ENCODE data around the gene REPIN1. TPM values are rescaled to one million over a fixed set of nuclear protein-coding genes. Genes with fewer than 3 reads are reported as not detected.

Gene REPIN1
- total RNA-seq, 2 donors from 2014 or later: 53.9 to 84.2 TPM

- ATAC-seq: no peak
Measured at GRCh38 chr7:150341263-150342120, 27.1 kb upstream of the REPIN1 start, which contains the start of gene RARRES2. Gene RARRES2 (minus strand): TSS chr7:150341629. CDS start chr7:150340609, 1,020 bp downstream.

GRCh38 chr7:150342121-150342408 lies 26.6 kb upstream of the REPIN1 start:
- no peak for DNase-seq (ENCODE audit: low spot score)
- Mint-ChIP-seq H3K36me3 (no peaks in the 10 kb centered on the region), H3K9me3 (no peaks in the 10 kb centered on the region), H3K4me1 (ENCODE audit: low read depth in 2 of 2) (peaks cover 0 to 8% of the 10 kb centered on the region in 2 donors), H3K27me3 (peaks cover 31 to 37% of the 10 kb centered on the region in 2 donors), H3K27ac (no peak overlapping the region), H3K4me3 (no peak overlapping the region)
- no peak for ATAC-seq

More at GRCh38 chr7:150341263-150342120, 27.1 kb upstream of the REPIN1 start, which contains the start of gene RARRES2:
- Mint-ChIP-seq H3K27me3 (peaks cover 27 to 34% of the 10 kb centered on the region in 2 donors), H3K4me1 (ENCODE audit: low read depth in 2 of 2) (peaks cover 0 to 8% of the 10 kb centered on the region in 2 donors), H3K27ac (no peak within 1 kb of the TSS), H3K9me3 (no peaks in the 10 kb centered on the region), H3K4me3 (no peak within 1 kb of the TSS), H3K36me3 (no peaks in the 10 kb centered on the region)
- no peak for DNase-seq (ENCODE audit: low spot score)

DNA sequence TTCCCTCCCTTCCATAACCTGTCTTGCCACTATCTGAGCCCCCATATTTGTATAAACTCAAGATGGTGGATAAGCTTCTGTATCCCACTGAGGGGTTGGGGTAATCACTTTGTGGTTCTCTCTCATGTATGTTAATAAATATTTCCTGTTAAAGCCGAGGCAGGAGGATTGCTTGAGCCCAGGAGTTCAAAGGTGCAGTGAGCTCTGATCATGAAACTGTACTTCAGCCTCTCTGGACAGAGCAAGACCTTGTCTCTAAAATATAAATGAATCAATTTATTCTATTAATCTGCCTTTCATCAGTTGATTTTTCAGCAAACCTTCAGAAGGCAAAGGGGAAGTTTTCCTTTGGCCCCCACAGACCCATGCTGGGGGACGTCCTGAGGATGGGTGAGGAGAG lies 25.4 kb upstream of the REPIN1 start:
- H3K9me3 Mint-ChIP-seq: no peaks in the 10 kb centered on the region
- ATAC-seq (no peak), DNase-seq (ENCODE audit: low spot score) (no peak)
- H3K27me3 Mint-ChIP-seq: peaks cover 31 to 40% of the 10 kb centered on the region in 2 donors
- no peak overlapping the region for H3K27ac Mint-ChIP-seq
- H3K4me1 Mint-ChIP-seq (ENCODE audit: low read depth in 2 of 2): peaks cover 0 to 8% of the 10 kb centered on the region in 2 donors
- H3K4me3 Mint-ChIP-seq: no peak overlapping the region
- H3K36me3 Mint-ChIP-seq: no peaks in the 10 kb centered on the region

DNA sequence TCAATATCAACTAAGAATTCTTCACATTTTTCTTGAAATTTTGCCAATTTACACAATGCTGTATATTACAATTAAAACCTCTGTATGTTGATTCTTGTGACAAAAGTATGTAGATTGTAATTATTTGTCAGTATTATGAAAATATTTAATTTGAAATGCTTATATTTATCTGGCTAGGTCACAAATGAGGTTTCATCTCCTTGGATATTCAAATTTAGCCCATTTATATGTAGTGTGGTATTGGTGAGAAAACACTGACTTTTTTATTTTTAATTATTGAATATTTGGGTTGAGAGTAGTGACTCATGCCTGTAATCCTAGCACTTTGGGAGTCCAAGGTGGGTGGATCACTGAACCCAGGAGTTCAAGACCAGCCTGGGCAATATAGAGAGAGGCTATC lies 24.3 kb upstream of the REPIN1 start:
- Mint-ChIP-seq H3K27ac (no peak overlapping the region), H3K4me1 (ENCODE audit: low read depth in 2 of 2) (peaks cover 0 to 8% of the 10 kb centered on the region in 2 donors), H3K9me3 (no peaks in the 10 kb centered on the region), H3K36me3 (no peaks in the 10 kb centered on the region), H3K27me3 (peaks cover 31 to 42% of the 10 kb centered on the region in 2 donors), H3K4me3 (no peak overlapping the region)
- DNase-seq (ENCODE audit: low spot score) (no peak), ATAC-seq (no peak)

DNA sequence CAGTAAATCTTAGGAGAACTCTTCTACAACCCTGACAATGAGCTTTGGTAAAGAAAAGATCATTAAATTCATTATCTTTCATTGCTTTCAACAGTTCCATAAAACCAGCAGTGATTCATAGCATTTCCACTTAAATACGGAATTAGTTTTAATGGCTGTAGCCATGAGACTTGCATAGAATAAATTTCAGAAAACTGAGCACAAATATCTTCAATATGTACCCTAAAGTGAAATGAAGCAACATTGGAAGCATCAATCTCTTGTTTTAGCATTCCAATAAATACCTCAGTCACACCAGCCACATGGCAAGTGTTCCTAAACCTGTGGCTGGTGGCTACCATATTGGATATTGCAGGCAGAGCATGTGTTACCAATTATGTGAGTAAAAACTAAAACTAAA lies 23.6 kb upstream of the REPIN1 start:
- Mint-ChIP-seq H3K27ac (no peak overlapping the region), H3K4me3 (no peak overlapping the region), H3K36me3 (no peaks in the 10 kb centered on the region), H3K4me1 (ENCODE audit: low read depth in 2 of 2) (peaks cover 0 to 6% of the 10 kb centered on the region in 2 donors), H3K27me3 (peaks cover 31 to 39% of the 10 kb centered on the region in 2 donors), H3K9me3 (no peaks in the 10 kb centered on the region)
- no peak for ATAC-seq
- DNase-seq (ENCODE audit: low spot score): no peak

DNA sequence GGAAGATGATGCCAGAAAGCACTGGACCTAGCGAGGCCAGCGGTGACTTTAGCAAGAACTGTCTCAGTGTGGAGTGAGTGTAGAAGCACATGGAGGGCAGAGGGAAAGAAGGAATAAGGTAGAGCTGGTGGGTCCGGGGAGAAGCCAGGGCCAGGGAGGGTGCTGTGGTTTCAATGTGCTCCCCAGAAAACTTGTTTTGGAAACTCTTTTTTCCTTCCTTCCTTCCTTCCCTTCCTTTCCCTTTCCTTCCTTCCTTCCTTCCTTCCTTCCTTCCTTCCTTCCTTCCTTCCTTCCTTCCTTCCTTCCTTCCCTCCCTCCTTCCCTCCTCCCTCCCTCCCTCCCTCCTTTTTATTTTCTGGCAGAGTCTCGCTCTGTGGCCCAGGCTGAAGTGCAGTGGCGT lies 21.7 kb upstream of the REPIN1 start:
- Mint-ChIP-seq H3K4me1 (ENCODE audit: low read depth in 2 of 2) (peaks cover 0 to 2% of the 10 kb centered on the region in 2 donors), H3K36me3 (no peaks in the 10 kb centered on the region), H3K9me3 (no peaks in the 10 kb centered on the region), H3K27ac (no peak overlapping the region), H3K4me3 (no peak overlapping the region), H3K27me3 (peaks cover 27 to 28% of the 10 kb centered on the region in 2 donors)
- ATAC-seq: no peak
- DNase-seq (ENCODE audit: low spot score): no peak

DNA sequence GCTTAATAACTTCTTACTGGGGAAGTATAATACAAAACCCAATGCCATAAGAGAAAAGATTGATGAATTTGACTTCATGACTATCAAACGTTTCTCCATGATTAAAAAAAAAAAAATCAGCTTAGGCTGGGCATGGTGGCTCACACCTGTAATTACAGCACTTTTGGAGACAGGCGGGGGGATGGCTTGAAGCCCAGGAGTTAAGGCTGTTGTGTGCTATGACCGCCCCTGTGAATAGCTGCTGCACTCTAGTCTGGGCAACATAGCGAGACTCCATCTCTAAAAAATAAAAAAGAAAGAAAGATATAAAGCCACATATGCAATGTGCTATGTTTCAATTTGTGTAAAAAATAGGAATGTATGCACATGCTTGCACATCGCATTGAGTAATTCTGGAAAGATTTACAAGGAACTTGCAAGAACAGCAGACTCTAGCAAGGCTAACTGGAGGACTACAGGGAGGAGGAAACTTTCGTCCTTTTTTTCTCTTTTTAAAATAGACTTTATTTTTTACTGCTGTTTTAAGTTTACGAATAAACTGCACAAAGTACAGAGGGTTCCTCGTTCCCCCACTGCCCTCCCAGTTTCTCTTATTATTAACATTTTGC lies 16.9 kb upstream of the REPIN1 start:
- ATAC-seq (no peak), DNase-seq (ENCODE audit: low spot score) (no peak)
- H3K9me3 Mint-ChIP-seq: no peaks in the 10 kb centered on the region
- no peaks in the 10 kb centered on the region for H3K36me3 Mint-ChIP-seq
- no peak overlapping the region for H3K4me3 Mint-ChIP-seq
- peaks cover 2 to 6% of the 10 kb centered on the region in 2 donors for H3K27me3 Mint-ChIP-seq
- no peak overlapping the region for H3K27ac Mint-ChIP-seq
- H3K4me1 Mint-ChIP-seq (ENCODE audit: low read depth in 2 of 2): peaks cover 0 to 4% of the 10 kb centered on the region in 2 donors

DNA sequence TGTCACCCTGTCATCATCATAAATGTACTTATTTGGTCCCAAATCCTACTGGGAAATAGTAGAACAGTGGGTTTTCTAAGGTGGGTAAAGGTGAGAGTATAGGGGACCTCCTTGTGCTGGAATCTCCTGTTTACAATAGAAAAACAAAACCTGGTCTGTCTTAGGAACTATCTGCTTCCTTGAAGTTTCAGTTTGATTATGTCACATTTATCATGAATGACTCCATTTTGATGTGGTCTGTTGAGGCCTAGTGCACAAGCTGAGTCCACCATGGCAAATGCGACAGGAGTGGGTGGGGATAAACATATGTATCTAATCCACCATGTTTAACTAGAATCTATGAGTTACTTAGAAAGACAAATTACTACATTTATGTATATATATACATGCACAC lies 13.0 kb upstream of the REPIN1 start:
- ATAC-seq (no peak), DNase-seq (ENCODE audit: low spot score) (no peak)
- Mint-ChIP-seq H3K27ac (no peak overlapping the region), H3K27me3 (no peaks in the 10 kb centered on the region), H3K4me1 (ENCODE audit: low read depth in 2 of 2) (peaks cover 32 to 35% of the 10 kb centered on the region in 2 donors), H3K4me3 (no peak overlapping the region), H3K36me3 (peaks cover 5% of the 10 kb centered on the region), H3K9me3 (peaks cover 9% of the 10 kb centered on the region)

DNA sequence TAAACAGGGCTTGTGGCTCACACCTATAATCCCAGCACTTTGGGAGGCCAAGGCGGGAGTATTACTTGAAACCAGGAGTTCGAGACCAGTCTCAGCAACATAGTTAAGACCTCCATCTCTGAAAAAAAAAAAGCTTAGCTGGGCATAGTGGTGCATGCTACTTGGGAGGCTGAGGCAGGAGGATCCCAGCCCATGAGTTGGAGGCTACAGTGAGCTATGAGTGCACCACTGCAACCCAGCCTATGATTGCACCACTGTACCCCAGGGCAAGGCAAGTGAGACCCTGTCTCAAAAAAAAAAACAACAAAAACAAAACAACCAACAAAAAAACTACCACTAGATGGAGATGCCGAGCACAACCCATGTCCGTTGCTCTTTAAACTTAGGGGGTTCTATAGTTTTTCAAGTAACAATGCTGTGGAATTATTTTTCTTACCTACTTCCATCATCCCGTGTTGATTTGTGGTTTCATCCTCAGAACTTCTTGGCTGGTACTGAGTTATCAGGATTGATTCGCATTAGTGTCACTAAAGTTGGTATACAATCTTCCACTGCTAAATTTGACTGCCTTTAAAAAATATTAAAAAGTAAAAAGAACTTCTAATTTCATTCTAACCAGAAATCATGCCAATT lies 12.2 kb upstream of the REPIN1 start:
- H3K36me3 Mint-ChIP-seq: peaks cover 5% of the 10 kb centered on the region
- DNase-seq (ENCODE audit: low spot score): peak; percentile 74
- H3K4me3 Mint-ChIP-seq: no peak overlapping the region
- H3K9me3 Mint-ChIP-seq: peaks cover 9% of the 10 kb centered on the region
- H3K27me3 Mint-ChIP-seq: no peaks in the 10 kb centered on the region
- no peak for ATAC-seq
- peaks cover 32 to 35% of the 10 kb centered on the region in 2 donors for H3K4me1 Mint-ChIP-seq (ENCODE audit: low read depth in 2 of 2)
- H3K27ac Mint-ChIP-seq: no peak overlapping the region

GRCh38 chr7:150357270-150357669 lies 11.4 kb upstream of the REPIN1 start:
- peak; percentile 81 to 82 for ATAC-seq

GRCh38 chr7:150357771-150358427 lies 10.7 kb upstream of the REPIN1 start:
- peaks cover 32 to 35% of the 10 kb centered on the region in 2 donors for H3K4me1 Mint-ChIP-seq (ENCODE audit: low read depth in 2 of 2)
- peaks cover 5% of the 10 kb centered on the region for H3K36me3 Mint-ChIP-seq
- no peak for DNase-seq (ENCODE audit: low spot score)
- peak overlapping the region; percentile 81 to 82 for H3K27ac Mint-ChIP-seq
- peaks cover 9% of the 10 kb centered on the region for H3K9me3 Mint-ChIP-seq
- H3K27me3 Mint-ChIP-seq: no peaks in the 10 kb centered on the region
- peak; percentile 66 to 68 for ATAC-seq
- H3K4me3 Mint-ChIP-seq: peak overlapping the region; percentile 61

More at GRCh38 chr7:150357270-150357669, 11.4 kb upstream of the REPIN1 start:
- peaks cover 32 to 35% of the 10 kb centered on the region in 2 donors for H3K4me1 Mint-ChIP-seq (ENCODE audit: low read depth in 2 of 2)
- no peaks in the 10 kb centered on the region for H3K27me3 Mint-ChIP-seq
- DNase-seq (ENCODE audit: low spot score): no peak
- H3K27ac Mint-ChIP-seq: peak overlapping the region; percentile 49 to 81
- H3K4me3 Mint-ChIP-seq: peak overlapping the region; percentile 61
- peaks cover 5% of the 10 kb centered on the region for H3K36me3 Mint-ChIP-seq
- peaks cover 9% of the 10 kb centered on the region for H3K9me3 Mint-ChIP-seq

DNA sequence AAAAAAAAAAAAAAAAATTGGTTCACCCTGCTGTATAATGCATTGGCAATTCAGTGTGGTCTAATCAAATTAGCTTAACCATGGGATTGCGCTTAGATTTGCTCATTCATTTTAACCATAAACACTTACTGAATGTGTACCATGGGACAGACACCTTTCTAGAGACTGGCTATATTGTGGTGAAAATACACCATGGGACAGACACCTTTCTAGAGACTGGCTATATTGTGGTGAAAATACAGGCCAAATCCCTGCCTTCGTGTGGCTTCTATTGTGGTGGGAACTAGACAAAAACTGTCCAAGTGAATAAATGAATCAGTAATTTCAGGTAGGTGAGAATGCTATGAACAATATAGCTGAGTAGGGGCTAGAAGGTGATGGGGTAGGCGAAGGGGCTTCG lies 10.2 kb upstream of the REPIN1 start:
- Mint-ChIP-seq H3K36me3 (peaks cover 5% of the 10 kb centered on the region), H3K27ac (peak overlapping the region; percentile 81 to 82), H3K27me3 (no peaks in the 10 kb centered on the region), H3K4me3 (peak overlapping the region; percentile 61), H3K9me3 (peaks cover 9% of the 10 kb centered on the region), H3K4me1 (ENCODE audit: low read depth in 2 of 2) (peaks cover 32 to 35% of the 10 kb centered on the region in 2 donors)
- ATAC-seq (peak; percentile 65 to 68), DNase-seq (ENCODE audit: low spot score) (no peak)

DNA sequence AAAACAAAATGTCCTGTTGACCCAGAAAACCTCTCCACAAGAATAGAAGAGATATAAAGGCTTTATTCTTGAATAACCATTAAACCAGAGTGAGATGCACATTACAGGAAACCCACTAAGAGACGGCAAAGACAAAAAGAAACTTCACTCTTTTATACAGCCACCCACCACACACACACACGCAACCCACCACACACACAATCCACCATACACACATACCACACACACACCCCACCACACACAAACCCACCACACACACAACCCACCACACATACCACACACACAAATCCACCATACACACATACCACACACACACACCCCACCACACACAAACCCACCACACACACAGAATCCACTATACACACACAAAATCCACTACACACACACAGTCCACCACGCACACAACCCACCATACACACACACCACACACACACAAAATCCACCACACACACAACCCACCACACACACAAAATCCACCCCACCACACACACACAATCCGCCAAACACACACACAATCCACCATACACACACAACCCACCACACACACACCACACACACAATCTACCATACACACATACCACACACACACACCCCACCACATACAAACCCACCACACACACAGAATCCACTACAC lies 9.5 kb upstream of the REPIN1 start:
- Mint-ChIP-seq H3K4me3 (peak overlapping the region; percentile 61), H3K27ac (peak overlapping the region; percentile 81 to 82), H3K4me1 (ENCODE audit: low read depth in 2 of 2) (peaks cover 37 to 38% of the 10 kb centered on the region in 2 donors), H3K27me3 (no peaks in the 10 kb centered on the region), H3K36me3 (peaks cover 5% of the 10 kb centered on the region), H3K9me3 (peaks cover 9% of the 10 kb centered on the region)
- ATAC-seq: no peak
- no peak for DNase-seq (ENCODE audit: low spot score)

All from natural killer cell treated with Interleukin-12 subunit alpha and Interleukin-12 subunit beta and Interleukin-15 and Interleukin-18, amount 100 ng/mL, for 72 hours (primary cell).